Activated T-cell treated with anti-CD3 and anti-CD28 coated beads, Interleukin-2, amount 50 U/mL, for 24 hours (primary cell): Measurements from ENCODE around the gene ARVCF.

ENCODE experiments used
- DNase-seq: peaks from one replicate; pipeline ENCODE4 v3.0.0-alpha.2; 2020
- H3K27ac Mint-ChIP-seq: 2 replicates; pipeline ENCODE4 v1.8.0; 2020; ENCODE audit warnings: mild to moderate bottlenecking, mixed read lengths
- H3K27me3 Mint-ChIP-seq: 2 replicates; pipeline ENCODE4 v1.8.0; 2020; ENCODE audit warnings: mixed read lengths
- H3K36me3 Mint-ChIP-seq: 2 replicates; pipeline ENCODE4 v1.8.0; 2020; ENCODE audit warnings: low read depth, mixed read lengths
- H3K4me1 Mint-ChIP-seq: 2 replicates; pipeline ENCODE4 v1.8.0; 2020; ENCODE audit warnings: low read depth, mixed read lengths
- H3K4me3 Mint-ChIP-seq: 2 replicates; pipeline ENCODE4 v1.8.0; 2020; ENCODE audit warnings: mild to moderate bottlenecking, moderate library complexity, mixed read lengths
- H3K9me3 Mint-ChIP-seq: 2 replicates; pipeline ENCODE4 v1.8.0; 2020; ENCODE audit warnings: mixed read lengths

ARVCF gene

GRCh38 chr22:20009018-20009491, 7.6 kb downstream of the ARVCF start:
- Mint-ChIP-seq H3K9me3 (peaks cover 7% of the 10 kb centered on the region), H3K4me1 (no peaks in the 10 kb centered on the region), H3K27ac (no peak overlapping the region), H3K27me3 (no peaks in the 10 kb centered on the region), H3K4me3 (no peak overlapping the region), H3K36me3 (no peaks in the 10 kb centered on the region)
- DNase-seq: no peak

GRCh38 chr22:20008221-20008995, 8.2 kb downstream of the ARVCF start:
- Mint-ChIP-seq H3K9me3 (peaks cover 12% of the 10 kb centered on the region), H3K4me1 (no peaks in the 10 kb centered on the region), H3K27me3 (no peaks in the 10 kb centered on the region), H3K36me3 (no peaks in the 10 kb centered on the region), H3K4me3 (no peak overlapping the region), H3K27ac (no peak overlapping the region)
- no peak for DNase-seq

- Mint-ChIP-seq H3K36me3 (no peaks in the 10 kb centered on the region), H3K4me1 (no peaks in the 10 kb centered on the region), H3K27me3 (no peaks in the 10 kb centered on the region), H3K9me3 (peaks cover 17% of the 10 kb centered on the region), H3K4me3 (no peak overlapping the region), H3K27ac (no peak overlapping the region)
- DNase-seq: no peak
Observed at GRCh38 chr22:20004464-20004863, 12.2 kb downstream of the ARVCF start.

- no peaks in the 10 kb centered on the region for H3K27me3 Mint-ChIP-seq
- no peak overlapping the region for H3K27ac Mint-ChIP-seq
- H3K9me3 Mint-ChIP-seq: peaks cover 17% of the 10 kb centered on the region
- no peaks in the 10 kb centered on the region for H3K4me1 Mint-ChIP-seq
- DNase-seq: no peak
- no peak overlapping the region for H3K4me3 Mint-ChIP-seq
- no peaks in the 10 kb centered on the region for H3K36me3 Mint-ChIP-seq
Observed at GRCh38 chr22:20003304-20003703, 13.3 kb downstream of the ARVCF start.

- DNase-seq: no peak
- Mint-ChIP-seq H3K27ac (no peak overlapping the region), H3K36me3 (no peaks in the 10 kb centered on the region), H3K4me1 (no peaks in the 10 kb centered on the region), H3K27me3 (no peaks in the 10 kb centered on the region), H3K4me3 (no peak overlapping the region), H3K9me3 (peaks cover 17% of the 10 kb centered on the region)
Observed at GRCh38 chr22:20002636-20003035, 14.0 kb downstream of the ARVCF start.

- no peak overlapping the region for H3K4me3 Mint-ChIP-seq
- H3K9me3 Mint-ChIP-seq: peaks cover 17% of the 10 kb centered on the region
- no peaks in the 10 kb centered on the region for H3K4me1 Mint-ChIP-seq
- H3K27ac Mint-ChIP-seq: no peak overlapping the region
- no peaks in the 10 kb centered on the region for H3K36me3 Mint-ChIP-seq
- no peaks in the 10 kb centered on the region for H3K27me3 Mint-ChIP-seq
- DNase-seq: no peak
Observed at GRCh38 chr22:20002128-20002527, 14.5 kb downstream of the ARVCF start.

GRCh38 chr22:20001082-20001638, 15.5 kb downstream of the ARVCF start:
- no peak overlapping the region for H3K4me3 Mint-ChIP-seq
- no peaks in the 10 kb centered on the region for H3K27me3 Mint-ChIP-seq
- DNase-seq: no peak
- H3K36me3 Mint-ChIP-seq: no peaks in the 10 kb centered on the region
- no peak overlapping the region for H3K27ac Mint-ChIP-seq
- peaks cover 17% of the 10 kb centered on the region for H3K9me3 Mint-ChIP-seq
- H3K4me1 Mint-ChIP-seq: no peaks in the 10 kb centered on the region

- no peak overlapping the region for H3K4me3 Mint-ChIP-seq
- H3K9me3 Mint-ChIP-seq: peaks cover 17% of the 10 kb centered on the region
- no peaks in the 10 kb centered on the region for H3K27me3 Mint-ChIP-seq
- no peak for DNase-seq
- H3K27ac Mint-ChIP-seq: no peak overlapping the region
- no peaks in the 10 kb centered on the region for H3K36me3 Mint-ChIP-seq
- no peaks in the 10 kb centered on the region for H3K4me1 Mint-ChIP-seq
Observed at GRCh38 chr22:20000246-20001081, 16.2 kb downstream of the ARVCF start.

GRCh38 chr22:19998991-19999820, 17.4 kb downstream of the ARVCF start:
- no peak overlapping the region for H3K4me3 Mint-ChIP-seq
- H3K9me3 Mint-ChIP-seq: peaks cover 11% of the 10 kb centered on the region
- no peak for DNase-seq
- no peak overlapping the region for H3K27ac Mint-ChIP-seq
- no peaks in the 10 kb centered on the region for H3K27me3 Mint-ChIP-seq
- no peaks in the 10 kb centered on the region for H3K4me1 Mint-ChIP-seq
- no peaks in the 10 kb centered on the region for H3K36me3 Mint-ChIP-seq

GRCh38 chr22:19998232-19998951, 18.2 kb downstream of the ARVCF start:
- no peak overlapping the region for H3K4me3 Mint-ChIP-seq
- H3K4me1 Mint-ChIP-seq: no peaks in the 10 kb centered on the region
- peaks cover 5% of the 10 kb centered on the region for H3K9me3 Mint-ChIP-seq
- no peaks in the 10 kb centered on the region for H3K36me3 Mint-ChIP-seq
- DNase-seq: no peak
- no peaks in the 10 kb centered on the region for H3K27me3 Mint-ChIP-seq
- no peak overlapping the region for H3K27ac Mint-ChIP-seq

GRCh38 chr22:19997561-19998231, 18.9 kb downstream of the ARVCF start:
- Mint-ChIP-seq H3K36me3 (no peaks in the 10 kb centered on the region), H3K27ac (no peak overlapping the region), H3K4me3 (no peak overlapping the region), H3K4me1 (no peaks in the 10 kb centered on the region), H3K9me3 (no peaks in the 10 kb centered on the region), H3K27me3 (no peaks in the 10 kb centered on the region)
- DNase-seq: no peak

- H3K4me3 Mint-ChIP-seq: no peak overlapping the region
- no peaks in the 10 kb centered on the region for H3K27me3 Mint-ChIP-seq
Observed at GRCh38 chr22:19996694-19997384, 19.8 kb downstream of the ARVCF start.

More at GRCh38 chr22:19996694-19997384, 19.8 kb downstream of the ARVCF start:
- Mint-ChIP-seq H3K9me3 (no peaks in the 10 kb centered on the region), H3K36me3 (no peaks in the 10 kb centered on the region), H3K27ac (no peak overlapping the region), H3K4me1 (no peaks in the 10 kb centered on the region)
- DNase-seq: no peak
